Tibial artery (tissue), 4 donors: ENCODE measurements around the gene TWSG1.

ENCODE experiments used
- DNase-seq, 2 donors: peaks; one replicate each; pipeline ENCODE4 v3.0.0-alpha.2; 2019
- H3K27ac ChIP-seq, 2 donors: fragments of 200-600 bp; sonication (generic) in 1 of 2; 1 replicate in 1 of 2; 2 replicates in 1 of 2; pipeline ENCODE4 v1.5.1; 2018 to 2019; ENCODE audit warnings: mild to moderate bottlenecking in 1 of 2
- H3K27me3 ChIP-seq, 2 donors: fragments of 200-600 bp; sonication (generic) in 1 of 2; one replicate each; pipeline versions ENCODE4 v1.5.1 to v1.6.0; 2016 to 2019
- H3K36me3 ChIP-seq, 3 donors: fragments of 200-600 bp; sonication (generic) in 2 of 3; one replicate each; pipeline ENCODE4 v1.5.1; 2016 to 2019; ENCODE audit warnings: mild to moderate bottlenecking in 2 of 3
- H3K4me1 ChIP-seq, 4 donors: fragments of 200-600 bp; sonication (generic) in 2 of 4; 1 replicate in 3 of 4; 2 replicates in 1 of 4; pipeline ENCODE4 v1.5.1; 2016 to 2019
- H3K4me3 ChIP-seq, 2 donors: fragments of 200-600 bp; sonication (generic) in 1 of 2; 1 replicate in 1 of 2; 2 replicates in 1 of 2; pipeline ENCODE4 v1.5.1; 2018 to 2019; ENCODE audit warnings: mild to moderate bottlenecking in 2 of 2
- H3K9me3 ChIP-seq, 3 donors: fragments of 200-600 bp; sonication (generic) in 1 of 3; one replicate each; pipeline ENCODE4 v1.5.1; 2016 to 2019
- intact Hi-C: fragments of 100-400 bp; cut with DNase I; formaldehyde crosslinking; loops from one replicate; pipeline ENCODE4 v1.15.0; 2023; ENCODE audit warnings: low total_unique reads
- TF ChIP-seq, protein P1 (sequence below), 2 experiments: fragments of 200-600 bp in 1 of 2; fragments of 450-650 bp in 1 of 2; IDR thresholded peaks; one replicate each; pipeline ENCODE4 v1.5.1; 2017 to 2019; ENCODE audit warnings: antibody characterized with exemption in 2 of 2, mild to moderate bottlenecking in 1 of 2, moderate library complexity in 1 of 2

TWSG1 gene

GRCh38 chr18:9413576-9413975 is 79.0 kb downstream of the TWSG1 start:
- Histone ChIP-seq H3K27me3 (no peaks in the 10 kb centered on the region), H3K36me3 (no peaks in the 10 kb centered on the region), H3K4me3 (no peak overlapping the region), H3K9me3 (no peaks in the 10 kb centered on the region), H3K4me1 (peaks cover 0 to 24% (median 9%) of the 10 kb centered on the region in 4 donors), H3K27ac (no peak overlapping the region)
- no peak for DNase-seq
- intact Hi-C loops = no loop called here
- TF ChIP-seq, protein P1, sequence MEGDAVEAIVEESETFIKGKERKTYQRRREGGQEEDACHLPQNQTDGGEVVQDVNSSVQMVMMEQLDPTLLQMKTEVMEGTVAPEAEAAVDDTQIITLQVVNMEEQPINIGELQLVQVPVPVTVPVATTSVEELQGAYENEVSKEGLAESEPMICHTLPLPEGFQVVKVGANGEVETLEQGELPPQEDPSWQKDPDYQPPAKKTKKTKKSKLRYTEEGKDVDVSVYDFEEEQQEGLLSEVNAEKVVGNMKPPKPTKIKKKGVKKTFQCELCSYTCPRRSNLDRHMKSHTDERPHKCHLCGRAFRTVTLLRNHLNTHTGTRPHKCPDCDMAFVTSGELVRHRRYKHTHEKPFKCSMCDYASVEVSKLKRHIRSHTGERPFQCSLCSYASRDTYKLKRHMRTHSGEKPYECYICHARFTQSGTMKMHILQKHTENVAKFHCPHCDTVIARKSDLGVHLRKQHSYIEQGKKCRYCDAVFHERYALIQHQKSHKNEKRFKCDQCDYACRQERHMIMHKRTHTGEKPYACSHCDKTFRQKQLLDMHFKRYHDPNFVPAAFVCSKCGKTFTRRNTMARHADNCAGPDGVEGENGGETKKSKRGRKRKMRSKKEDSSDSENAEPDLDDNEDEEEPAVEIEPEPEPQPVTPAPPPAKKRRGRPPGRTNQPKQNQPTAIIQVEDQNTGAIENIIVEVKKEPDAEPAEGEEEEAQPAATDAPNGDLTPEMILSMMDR (IDR thresholded peaks at IDR 0.05) = no peak

GRCh38 chr18:9416563-9417072 is 82.0 kb downstream of the TWSG1 start:
- Histone ChIP-seq H3K27me3 (no peaks in the 10 kb centered on the region), H3K36me3 (no peaks in the 10 kb centered on the region), H3K9me3 (no peaks in the 10 kb centered on the region), H3K27ac (peak overlapping the region; percentile 31 to 47), H3K4me1 (peaks cover 0 to 24% (median 9%) of the 10 kb centered on the region in 4 donors), H3K4me3 (peak overlapping the region; percentile 23 to 27)
- no peak for DNase-seq
- TF ChIP-seq, protein P1 (IDR thresholded peaks at IDR 0.05) = no peak
- intact Hi-C loops = no loop called here

DNA sequence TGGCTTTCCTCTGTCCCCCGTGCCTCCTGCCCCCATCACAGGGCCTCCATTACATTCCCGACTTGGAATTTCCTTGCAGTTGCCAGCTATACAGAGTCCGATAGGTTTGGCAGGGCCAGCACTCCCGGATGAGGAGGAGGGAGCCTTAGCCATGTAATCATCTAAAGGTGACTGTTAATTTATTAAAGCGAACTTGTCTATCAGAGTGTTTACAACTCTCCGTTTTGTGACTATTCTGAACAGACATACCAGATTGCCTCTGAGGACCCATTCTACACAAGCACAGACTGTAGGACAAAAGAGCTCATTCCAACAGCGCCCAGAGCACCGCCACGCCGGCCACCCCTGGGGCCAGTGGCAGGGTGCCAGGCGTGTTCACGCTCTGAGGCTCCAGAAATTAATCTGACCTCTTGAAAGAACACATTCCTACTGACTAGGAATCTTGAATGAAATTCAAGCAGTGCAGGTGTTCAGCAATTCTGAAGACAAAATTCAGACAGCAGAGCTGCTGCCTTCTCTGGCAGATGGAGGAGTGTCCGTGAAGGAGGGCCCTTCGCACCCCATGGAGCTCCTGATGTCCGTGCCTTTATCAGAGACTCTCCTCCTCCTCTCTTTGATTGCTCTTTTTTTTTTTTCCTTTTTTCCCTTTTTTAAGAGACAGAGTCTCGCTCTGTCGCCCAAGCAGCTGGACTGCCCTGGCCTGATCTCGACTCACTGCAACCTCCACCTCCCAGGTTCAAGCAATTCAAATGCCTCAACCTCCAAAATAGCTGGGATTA is 82.7 kb downstream of the TWSG1 start:
- Histone ChIP-seq H3K27ac (peak overlapping the region; percentile 31 to 47), H3K4me3 (peak overlapping the region; percentile 23 to 27), H3K9me3 (no peaks in the 10 kb centered on the region), H3K27me3 (no peaks in the 10 kb centered on the region), H3K4me1 (peaks cover 0 to 24% (median 9%) of the 10 kb centered on the region in 4 donors), H3K36me3 (no peaks in the 10 kb centered on the region)
- intact Hi-C loops = no loop called here
- DNase-seq = no peak
- TF ChIP-seq, protein P1 (IDR thresholded peaks at IDR 0.05) = no peak

DNA sequence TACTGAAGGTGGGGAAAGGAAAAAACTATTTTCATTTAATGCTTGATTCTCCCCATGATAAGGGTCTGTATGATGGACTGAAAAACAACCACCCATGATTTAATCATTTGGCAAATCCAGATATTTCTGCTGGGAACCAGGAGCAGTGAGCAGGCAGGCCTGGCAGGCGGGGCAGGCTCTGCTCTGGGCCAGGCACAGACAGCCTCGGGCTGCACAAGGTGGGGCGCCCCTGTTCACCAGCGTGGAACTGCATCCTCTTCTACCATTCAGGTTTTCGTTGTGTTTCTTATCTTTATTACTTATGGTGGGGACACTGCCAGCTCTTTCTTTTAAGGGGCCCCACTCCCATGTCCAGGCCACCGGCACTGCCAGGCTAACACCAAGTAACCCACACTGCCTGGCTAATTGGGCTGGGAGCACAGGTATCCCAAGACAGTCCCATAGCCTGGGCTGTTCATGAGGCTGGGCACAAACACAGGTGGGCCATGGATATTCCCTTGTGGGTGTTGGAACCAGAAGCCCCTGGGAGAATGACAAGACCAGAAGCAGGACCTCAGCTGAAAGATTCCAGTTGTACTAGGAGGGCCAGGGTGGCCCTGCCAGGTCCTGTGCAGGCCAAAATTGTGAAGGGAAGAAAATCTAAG is 83.6 kb downstream of the TWSG1 start:
- no peaks in the 10 kb centered on the region for H3K27me3 ChIP-seq
- intact Hi-C loops = no loop called here
- no peak overlapping the region for H3K27ac ChIP-seq
- TF ChIP-seq, protein P1 (IDR thresholded peaks at IDR 0.05) = no peak
- H3K4me3 ChIP-seq = no peak overlapping the region
- H3K4me1 ChIP-seq = peaks cover 0 to 24% (median 9%) of the 10 kb centered on the region in 4 donors
- H3K36me3 ChIP-seq = no peaks in the 10 kb centered on the region
- DNase-seq = no peak
- H3K9me3 ChIP-seq = no peaks in the 10 kb centered on the region

GRCh38 chr18:9419956-9420631 is 85.5 kb downstream of the TWSG1 start:
- intact Hi-C loops = no loop called here
- no peak overlapping the region for H3K27ac ChIP-seq
- H3K4me1 ChIP-seq = peaks cover 0 to 24% (median 9%) of the 10 kb centered on the region in 4 donors
- H3K27me3 ChIP-seq = no peaks in the 10 kb centered on the region
- TF ChIP-seq, protein P1 (IDR thresholded peaks at IDR 0.05) = no peak
- DNase-seq = no peak
- no peaks in the 10 kb centered on the region for H3K36me3 ChIP-seq
- H3K4me3 ChIP-seq = no peak overlapping the region
- no peaks in the 10 kb centered on the region for H3K9me3 ChIP-seq
